Endothelial cell of umbilical vein (primary cell): ENCODE data around the gene MED15. TPM values are rescaled to one million over a fixed set of nuclear protein-coding genes. Genes with fewer than 3 reads are reported as not detected.

Experiments used
- BruUV-seq: library from RNA; stranded (reverse); fragments of 400-500 nt; replicated peaks from 2 replicates; lab custom pipeline; 2021; lab: Mats Ljungman, UMichigan
- CTCF ChIA-PET: fragments of 300-600, 350-600 bp; sonication (Branson Sonifier 250); formaldehyde crosslinking; loops from one replicate; lab custom pipeline; 2021; ENCODE audit warnings: antibody characterized with exemption, inconsistent platforms; lab: Charles Lee
- POLR2A ChIA-PET: fragments of 300-600, 350-600 bp; sonication (Branson Sonifier 250); formaldehyde crosslinking; loops from one replicate; lab custom pipeline; 2021; ENCODE audit warnings: antibody characterized with exemption, inconsistent platforms; lab: Charles Lee
- DNase-seq: peaks from one replicate; pipeline ENCODE4 v3.0.0-alpha.2; 2011; ENCODE audit warnings: low read depth, low spot score
- FAIRE-seq: peaks from 2 replicates; lab custom pipeline; 2011; peaks lifted over from hg19 to GRCh38; lab: Jason Lieb, UNC
- H2AFZ ChIP-seq: 2 replicates; pipeline ENCODE4 v1.6.0; 2012; ENCODE audit warnings: low read depth, low read length, control low read depth, inconsistent platforms
- H3K27ac ChIP-seq: 2 replicates; pipeline ENCODE4 v1.5.1; 2011; ENCODE audit warnings: low read depth, mild to moderate bottlenecking, control low read depth, low read length, moderate library complexity; ENCODE audit not compliant: insufficient read depth
- H3K27me3 ChIP-seq, 2 experiments: 2 replicates each; pipeline versions ENCODE4 v1.6.0 to v1.6.1; 2011; ENCODE audit warnings: low read length in 2 of 2, mixed read lengths in 1 of 2; ENCODE audit not compliant: control insufficient read depth in 2 of 2, insufficient read depth in 2 of 2
- H3K36me3 ChIP-seq, 2 experiments: 2 replicates in 1 of 2; 3 replicates in 1 of 2; pipeline ENCODE4 v1.5.1; 2011; ENCODE audit warnings: low read length in 2 of 2, mild to moderate bottlenecking in 1 of 2, moderate library complexity in 1 of 2; ENCODE audit not compliant: control insufficient read depth in 2 of 2, insufficient read depth in 2 of 2; ENCODE audit errors: extremely low read depth in 1 of 2
- H3K4me1 ChIP-seq: 3 replicates; pipeline ENCODE4 v1.5.1; 2011; ENCODE audit warnings: mild to moderate bottlenecking, low read length; ENCODE audit not compliant: control insufficient read depth, insufficient read depth; ENCODE audit errors: extremely low read depth
- H3K4me2 ChIP-seq: 2 replicates; pipeline ENCODE4 v1.6.1; 2011; ENCODE audit warnings: low read length, control low read depth, mixed read lengths; ENCODE audit not compliant: insufficient read depth
- H3K4me3 ChIP-seq, 3 experiments: fragments of 200-600 bp in 1 of 3; sonication (generic), shearing (Covaris generic) in 1 of 3; replicated peaks in 1 of 3; 2 replicates each; pipeline ENCODE4 v1.5.1; 2011 to 2016; ENCODE audit warnings: control low read depth in 3 of 3, low read length in 3 of 3, mild to moderate bottlenecking in 2 of 3, inconsistent platforms in 1 of 3, low read depth in 1 of 3, moderate library complexity in 1 of 3; ENCODE audit not compliant: insufficient read depth in 1 of 3
- H3K79me2 ChIP-seq: 2 replicates; pipeline ENCODE4 v1.6.0; 2012; ENCODE audit warnings: low read length, inconsistent platforms; ENCODE audit not compliant: control insufficient read depth, insufficient read depth
- H3K9ac ChIP-seq: replicated peaks from 2 replicates; pipeline ENCODE3; 2011; ENCODE audit warnings: low read length, control low read depth; ENCODE audit not compliant: insufficient read depth; ENCODE audit errors: extremely low read depth
- H3K9me1 ChIP-seq: replicated peaks from 3 replicates; pipeline ENCODE4 v1.6.0; 2011; ENCODE audit warnings: mild to moderate bottlenecking, low read length; ENCODE audit not compliant: control insufficient read depth, insufficient read depth; ENCODE audit errors: extremely low read depth
- H3K9me3 ChIP-seq: replicated peaks from 2 replicates; pipeline ENCODE4 v1.5.1; 2012; ENCODE audit warnings: low read length, inconsistent platforms; ENCODE audit not compliant: control insufficient read depth, insufficient read depth
- H4K20me1 ChIP-seq: replicated peaks from 2 replicates; pipeline ENCODE3; 2011; ENCODE audit warnings: mild to moderate bottlenecking, low read length; ENCODE audit not compliant: control insufficient read depth, insufficient read depth; ENCODE audit errors: extremely low read depth
- CTCF ChIP-seq, 2 donors: IDR thresholded peaks; 1 replicate in 1 of 2; 2 replicates in 1 of 2; pipeline ENCODE4 v1.5.1; 2011; ENCODE audit warnings: low read length in 2 of 2, mild to moderate bottlenecking in 2 of 2, moderate library complexity in 2 of 2, control low read depth in 1 of 2, inconsistent platforms in 1 of 2, low read depth in 1 of 2; ENCODE audit not compliant: insufficient read depth in 1 of 2; ENCODE audit errors: extremely low read depth in 1 of 2
- EZH2 ChIP-seq: IDR thresholded peaks from 2 replicates; pipeline ENCODE4 v1.6.1; 2012; ENCODE audit warnings: borderline replicate concordance, low read depth, mild to moderate bottlenecking, moderate library complexity, low read length, inconsistent platforms; ENCODE audit not compliant: severe bottlenecking
- FOS ChIP-seq: IDR thresholded peaks from 2 replicates; pipeline ENCODE4 v1.6.1; 2011; ENCODE audit warnings: mild to moderate bottlenecking, low read length, moderate library complexity, borderline replicate concordance; ENCODE audit not compliant: insufficient read depth
- GATA2 ChIP-seq: IDR thresholded peaks from 2 replicates; pipeline ENCODE4 v1.7.0; 2011; ENCODE audit warnings: low read depth, mild to moderate bottlenecking, moderate library complexity, mixed read lengths, low read length; ENCODE audit not compliant: insufficient read length, insufficient read depth
- JUN ChIP-seq: IDR thresholded peaks from 2 replicates; pipeline ENCODE4 v1.6.1; 2011; ENCODE audit warnings: borderline replicate concordance, low read depth; ENCODE audit not compliant: insufficient read length, insufficient read depth
- MAX ChIP-seq: IDR thresholded peaks from 2 replicates; pipeline ENCODE4 v1.6.1; 2011; ENCODE audit not compliant: insufficient read depth, insufficient read length
- MYC ChIP-seq: IDR thresholded peaks from one replicate; pipeline ENCODE4 v1.6.1; 2011; ENCODE audit warnings: mild to moderate bottlenecking, low read depth, low read length
- POLR2A ChIP-seq: IDR thresholded peaks from 2 replicates; pipeline ENCODE4 v1.6.1; 2012; ENCODE audit warnings: low read depth, mild to moderate bottlenecking, control low read depth, low read length
- POLR2AphosphoS5 ChIP-seq: IDR thresholded peaks from 2 replicates; pipeline ENCODE4 v1.6.1; 2012; ENCODE audit warnings: low read depth, mild to moderate bottlenecking, control low read depth, low read length, moderate library complexity; ENCODE audit not compliant: insufficient read depth
- dilution Hi-C: fragments of 300-500 bp; cut with MboI; formaldehyde crosslinking; loops from one replicate; pipeline ENCODE4 v1.15.0; 2019; ENCODE audit warnings: low sequenced_read_pairs; ENCODE audit not compliant: extremely low pct_ligation_motif_present
- intact Hi-C: fragments of 100-400 bp; cut with micrococcal nuclease; formaldehyde crosslinking; loops from one replicate; pipeline ENCODE4 v1.10.0; 2022
- polyA plus RNA-seq, 4 experiments: library from polyadenylated mRNA; depleted of rRNA in 3 of 4; stranded (reverse) in 3 of 4; unstranded in 1 of 4; fragments of >200 nt; gene quantifications; 2 replicates each; pipeline versions ENCODE4 v1.2.1 to v1.2.3, GENCODE V29; 2011 to 2012; ENCODE audit warnings: missing spikeins in 1 of 4
- total RNA-seq: library from RNA; stranded (reverse); gene quantifications from 2 replicates; pipeline ENCODE4 v1.2.3, GENCODE V29; 2021

The MED15 gene
- total and polyA plus RNA-seq, 2 donors (not counting 3 experiments of a cell fraction or from before 2014, with no cell fraction given) = 68.1 to 138 TPM

GRCh38 chr22:20576445-20576816 is 69.0 kb downstream of the MED15 start:
- FAIRE-seq = peak; percentile 40
- H3K27ac ChIP-seq = no peak overlapping the region
- ChIA-PET CTCF (interaction anchor here (1.1 to 2.2 kb wide), 2 partner anchors 8 to 12 kb away, joined by 5 to 10 read pairs; no protein-coding TSS in a partner anchor), POLR2A (interaction anchor here (0.6 kb wide), 1 partner anchor 19 kb away, joined by 3 read pairs; no protein-coding TSS in a partner anchor)
- intact Hi-C loops (no loop called here), dilution Hi-C loops (no loop called here)
- no peak overlapping the region for H2AFZ ChIP-seq
- no peaks in the 10 kb centered on the region for H3K27me3 ChIP-seq
- BruUV-seq = no TSS peak
- H3K9me1 ChIP-seq = no peaks in the 10 kb centered on the region
- H4K20me1 ChIP-seq = no peaks in the 10 kb centered on the region
- H3K9ac ChIP-seq = no peak overlapping the region
- DNase-seq = no peak
- no peak overlapping the region for H3K4me3 ChIP-seq
- H3K4me1 ChIP-seq = no peaks in the 10 kb centered on the region
- TF ChIP-seq JUN (no peak), CTCF (IDR thresholded peaks at IDR 0.05; ENCODE audit: extremely low read depth in 1 of 2, insufficient read depth in 1 of 2, low read depth in 1 of 2, low read length in 2 of 2) (no peak), MYC (no peak), POLR2A (no peak), POLR2AphosphoS5 (no peak), GATA2 (no peak), FOS (no peak), EZH2 (no peak), MAX (no peak)
- H3K9me3 ChIP-seq = no peaks in the 10 kb centered on the region
- H3K4me2 ChIP-seq = no peak overlapping the region
- H3K36me3 ChIP-seq = peaks cover 36 to 66% of the 10 kb centered on the region in 2 experiments
- peaks cover 12% of the 10 kb centered on the region for H3K79me2 ChIP-seq
